ENCODE data around the gene CPNE9. TPM values are rescaled to one million over a fixed set of nuclear protein-coding genes. Genes with fewer than 3 reads are reported as not detected.

Gene CPNE9
- total and polyA plus RNA-seq, 2 of the 13 experiments (the other 11 are each of a cell fraction or from before 2014, with no cell fraction given), result 0.20 TPM; not detected in 1

DNA sequence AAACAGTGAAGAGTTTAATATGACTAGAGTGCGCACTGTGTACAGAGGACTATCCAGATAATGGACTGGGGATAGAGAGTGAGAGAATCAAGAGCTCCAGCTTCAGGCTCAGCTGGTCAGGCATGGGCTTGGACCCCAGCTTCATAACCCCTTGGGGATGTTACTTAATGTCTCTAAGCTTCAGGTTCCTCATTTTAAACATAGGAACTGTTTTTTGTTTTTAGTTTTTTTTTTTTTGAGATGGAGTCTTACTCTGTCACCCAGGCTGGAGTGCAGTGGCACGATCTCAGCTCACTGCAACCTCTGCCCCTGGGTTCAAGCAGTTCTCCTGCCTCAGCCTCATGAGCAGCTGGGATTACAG is 18.0 kb downstream of the CPNE9 start:
- no peaks in the 10 kb centered on the region for H3K36me3 ChIP-seq (replicated peaks in 1 of 2; ENCODE audit: control insufficient read depth in 1 of 2, insufficient read depth in 2 of 2, low read length in 2 of 2)
- H3K9ac ChIP-seq (ENCODE audit: insufficient read depth, low read depth, low read length), result no peak overlapping the region
- WGBS (ENCODE audit: low lambda C conversion rate), result 50% methylated on average over 2 of the region's 2 CpGs
- H3K4me1 ChIP-seq (ENCODE audit: insufficient read depth, low read length), result peaks cover 2% of the 10 kb centered on the region; the same call in 1 of the 2 replicates
- in situ Hi-C loops (cut with HindIII; ENCODE audit: extremely low pct_ligation_motif_present, low pct_unique_long_range_greater_than_20kb) (no loop called here), intact Hi-C loops (cut with micrococcal nuclease; ENCODE audit: unreplicated experiment) (no loop called here)
- FAIRE-seq, result no peak
- DNase-seq (ENCODE audit: low spot score), result no peak
- no peak overlapping the region for H3K4me2 ChIP-seq (ENCODE audit: low read depth, low read length)
- H3K79me2 ChIP-seq (ENCODE audit: insufficient read depth, low read length), result no peaks in the 10 kb centered on the region
- no peak overlapping the region for H3K4me3 ChIP-seq (replicated peaks in 1 of 3; ENCODE audit: insufficient read depth in 1 of 3, low read depth in 2 of 3, low read length in 3 of 3)
- peaks cover 0 to 19% of the 10 kb centered on the region in 2 experiments; a peak in 2 of 5 replicates for H3K27me3 ChIP-seq (ENCODE audit: control insufficient read depth in 1 of 2, insufficient read depth in 2 of 2, low read length in 2 of 2)
- TF ChIP-seq ZNF83 (CRISPR knock-in tag; IDR thresholded peaks at IDR 0.05; ENCODE audit: borderline replicate concordance) (no peak), ARNT2 (CRISPR knock-in tag; IDR thresholded peaks at IDR 0.05; ENCODE audit: low read depth) (no peak), KDM2A (CRISPR knock-in tag; IDR thresholded peaks at IDR 0.05; ENCODE audit: borderline replicate concordance, low read depth) (no peak), POLR2G (IDR thresholded peaks at IDR 0.05; ENCODE audit: low read depth, low read length) (no peak), ZNF543 (CRISPR knock-in tag; IDR thresholded peaks at IDR 0.05) (no peak), ZNF749 (CRISPR knock-in tag; IDR thresholded peaks at IDR 0.05; ENCODE audit: borderline replicate concordance) (no peak), ZZZ3 (CRISPR knock-in tag; IDR thresholded peaks at IDR 0.05; ENCODE audit: borderline replicate concordance) (no peak)
- TF ChIP-seq, protein P1, sequence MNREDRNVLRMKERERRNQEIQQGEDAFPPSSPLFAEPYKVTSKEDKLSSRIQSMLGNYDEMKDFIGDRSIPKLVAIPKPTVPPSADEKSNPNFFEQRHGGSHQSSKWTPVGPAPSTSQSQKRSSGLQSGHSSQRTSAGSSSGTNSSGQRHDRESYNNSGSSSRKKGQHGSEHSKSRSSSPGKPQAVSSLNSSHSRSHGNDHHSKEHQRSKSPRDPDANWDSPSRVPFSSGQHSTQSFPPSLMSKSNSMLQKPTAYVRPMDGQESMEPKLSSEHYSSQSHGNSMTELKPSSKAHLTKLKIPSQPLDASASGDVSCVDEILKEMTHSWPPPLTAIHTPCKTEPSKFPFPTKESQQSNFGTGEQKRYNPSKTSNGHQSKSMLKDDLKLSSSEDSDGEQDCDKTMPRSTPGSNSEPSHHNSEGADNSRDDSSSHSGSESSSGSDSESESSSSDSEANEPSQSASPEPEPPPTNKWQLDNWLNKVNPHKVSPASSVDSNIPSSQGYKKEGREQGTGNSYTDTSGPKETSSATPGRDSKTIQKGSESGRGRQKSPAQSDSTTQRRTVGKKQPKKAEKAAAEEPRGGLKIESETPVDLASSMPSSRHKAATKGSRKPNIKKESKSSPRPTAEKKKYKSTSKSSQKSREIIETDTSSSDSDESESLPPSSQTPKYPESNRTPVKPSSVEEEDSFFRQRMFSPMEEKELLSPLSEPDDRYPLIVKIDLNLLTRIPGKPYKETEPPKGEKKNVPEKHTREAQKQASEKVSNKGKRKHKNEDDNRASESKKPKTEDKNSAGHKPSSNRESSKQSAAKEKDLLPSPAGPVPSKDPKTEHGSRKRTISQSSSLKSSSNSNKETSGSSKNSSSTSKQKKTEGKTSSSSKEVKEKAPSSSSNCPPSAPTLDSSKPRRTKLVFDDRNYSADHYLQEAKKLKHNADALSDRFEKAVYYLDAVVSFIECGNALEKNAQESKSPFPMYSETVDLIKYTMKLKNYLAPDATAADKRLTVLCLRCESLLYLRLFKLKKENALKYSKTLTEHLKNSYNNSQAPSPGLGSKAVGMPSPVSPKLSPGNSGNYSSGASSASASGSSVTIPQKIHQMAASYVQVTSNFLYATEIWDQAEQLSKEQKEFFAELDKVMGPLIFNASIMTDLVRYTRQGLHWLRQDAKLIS (CRISPR knock-in tag; IDR thresholded peaks at IDR 0.05), result no peak
- ChIA-PET CTCF (ENCODE audit: low intra/inter-chr PET ratio, low total read pairs) (no interaction called here), POLR2A (no interaction called here)
- no peaks in the 10 kb centered on the region for H4K20me1 ChIP-seq (ENCODE audit: insufficient read depth, low read length)
- no TSS peak for BruUV-seq (replicated peaks)
- H3K9me3 ChIP-seq (ENCODE audit: low read length), result no peaks in the 10 kb centered on the region
- no peak for ATAC-seq
- no peak overlapping the region for H2AFZ ChIP-seq (ENCODE audit: low read length)
- no peak overlapping the region for H3K27ac ChIP-seq (ENCODE audit: extremely low read length, insufficient read depth, low read length)

All from HepG2 (cell line).